ENCODE data around the gene MRPL37. TPM values are rescaled to one million over a fixed set of nuclear protein-coding genes. Genes with fewer than 3 reads are reported as not detected.
"Not testable (repeated sequence)": the region's sequence is repeated elsewhere in the genome, so short reads cannot be mapped to it uniquely, and the experiment has no call there.

MRPL37 gene
- total and polyA plus RNA-seq, 4 donors: 18.2 to 49.9 (median 37.1) TPM

DNA sequence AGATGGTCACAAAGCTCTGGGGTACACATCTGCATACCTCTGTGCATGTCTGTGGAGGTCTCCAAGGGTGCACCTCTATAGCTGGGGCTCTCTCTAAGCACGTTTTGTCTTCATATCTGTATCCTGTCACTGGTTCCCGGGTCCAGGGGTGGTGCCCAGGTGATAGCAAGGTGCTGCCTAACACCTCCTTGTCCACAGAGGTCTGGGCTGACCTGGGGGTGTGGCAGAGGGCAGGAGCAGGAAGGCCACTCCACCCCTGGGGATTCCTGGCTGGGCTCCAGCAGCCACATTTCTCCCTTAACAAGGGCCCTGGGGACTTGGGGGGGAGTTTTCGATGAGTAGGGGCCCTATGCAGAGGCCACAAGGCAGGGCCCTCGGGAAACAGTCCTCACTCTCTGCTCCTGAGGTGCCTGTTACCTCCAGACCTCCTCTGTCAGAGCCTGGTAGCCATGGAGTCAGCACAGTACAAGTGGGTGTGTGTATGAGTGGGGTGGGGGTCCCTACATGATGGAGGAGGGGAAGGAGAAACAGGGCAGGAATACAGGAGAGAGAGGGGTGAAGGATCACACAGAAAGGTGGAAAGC lies 40.1 kb upstream of the MRPL37 start:
- no peaks in the 10 kb centered on the region for H3K36me3 ChIP-seq (ENCODE audit: control insufficient read depth in 1 of 2, insufficient read depth in 2 of 2, low read length in 1 of 2)
- intact Hi-C loops (cut with DNase I): no loop called here
- H3K27me3 ChIP-seq (ENCODE audit: control insufficient read depth in 1 of 2, insufficient read depth in 2 of 2, low read length in 1 of 2): no peaks in the 10 kb centered on the region
- no peak overlapping the region for H3K4me3 ChIP-seq (ENCODE audit: low read length in 2 of 2)
- WGBS, 2 donors: 84 to 86% methylated on average over 4 of the region's 4 CpGs
- DNase-seq (peak in 1 of 2 donors; percentile 25), ATAC-seq (ENCODE audit: low FRiP score) (no peak)
- H3K9me3 ChIP-seq (ENCODE audit: control insufficient read depth, low read length): no peaks in the 10 kb centered on the region
- no peaks in the 10 kb centered on the region for H3K4me1 ChIP-seq (ENCODE audit: control insufficient read depth in 1 of 2, insufficient read depth in 2 of 2, low read length in 2 of 2)
- H3K27ac ChIP-seq (ENCODE audit: low read depth in 1 of 2, low read length in 2 of 2): no peak overlapping the region

DNA sequence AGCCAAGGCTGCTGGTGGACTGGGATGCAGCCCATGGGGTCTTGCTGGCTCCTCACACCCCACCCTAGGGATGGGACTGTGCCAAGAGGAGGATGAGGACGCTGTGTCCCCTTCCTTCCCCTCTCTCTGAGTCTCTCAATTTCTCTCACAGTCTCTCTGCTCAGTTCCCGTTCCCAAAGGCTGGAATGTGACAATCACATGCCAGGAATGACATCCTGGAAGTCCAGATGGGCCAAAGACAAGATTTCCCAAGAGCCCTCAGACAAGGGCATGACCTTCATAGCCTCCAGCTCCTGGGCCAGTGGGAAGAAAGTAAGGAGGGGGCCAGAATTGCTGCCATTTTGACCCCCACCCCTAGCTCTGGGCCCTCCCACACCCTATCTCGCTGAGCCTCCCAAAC lies 39.6 kb upstream of the MRPL37 start:
- WGBS, 2 donors: 65 to 70% methylated on average over 3 of the region's 3 CpGs
- no peaks in the 10 kb centered on the region for H3K27me3 ChIP-seq (ENCODE audit: control insufficient read depth in 1 of 2, insufficient read depth in 2 of 2, low read length in 1 of 2)
- no peaks in the 10 kb centered on the region for H3K36me3 ChIP-seq (ENCODE audit: control insufficient read depth in 1 of 2, insufficient read depth in 2 of 2, low read length in 1 of 2)
- no peaks in the 10 kb centered on the region for H3K4me1 ChIP-seq (ENCODE audit: control insufficient read depth in 1 of 2, insufficient read depth in 2 of 2, low read length in 2 of 2)
- no peak for ATAC-seq (ENCODE audit: low FRiP score)
- H3K27ac ChIP-seq (ENCODE audit: low read depth in 1 of 2, low read length in 2 of 2): no peak overlapping the region
- no peaks in the 10 kb centered on the region for H3K9me3 ChIP-seq (ENCODE audit: control insufficient read depth, low read length)
- no peak overlapping the region for H3K4me3 ChIP-seq (ENCODE audit: low read length in 2 of 2)
- no peak for DNase-seq
- intact Hi-C loops (cut with DNase I): no loop called here

DNA sequence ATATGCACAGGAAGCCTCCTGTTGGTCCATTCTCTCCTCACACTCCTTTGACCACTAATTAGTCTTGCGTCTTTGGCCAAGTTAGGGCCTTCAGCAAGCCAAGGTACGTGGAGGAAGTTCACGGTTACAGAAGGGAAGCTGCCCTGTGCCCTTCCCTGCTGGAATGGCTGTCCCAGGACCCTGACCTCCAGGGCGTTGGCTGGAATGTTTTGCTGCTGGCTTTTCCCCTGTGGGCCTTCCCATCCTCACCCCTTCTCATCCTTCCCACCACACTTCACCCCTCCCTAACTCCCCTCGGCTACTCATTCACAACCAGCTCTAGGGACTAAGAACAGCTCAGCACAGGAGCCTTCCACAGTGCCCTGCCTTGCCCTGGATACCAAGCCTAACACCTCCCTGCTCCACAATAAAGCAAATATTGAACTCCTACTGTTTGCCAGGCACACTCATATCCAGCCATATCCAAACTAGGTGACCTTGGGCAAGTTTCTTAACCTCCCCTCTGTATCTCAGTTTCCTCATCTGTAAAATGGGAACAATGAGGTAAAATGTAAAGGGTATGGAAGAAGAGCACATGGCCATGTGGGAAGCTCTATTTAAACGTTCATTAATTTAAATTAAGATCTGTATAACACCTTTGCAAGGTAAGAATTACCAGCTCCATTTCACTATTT lies 38.3 kb upstream of the MRPL37 start:
- Histone ChIP-seq H3K27me3 (ENCODE audit: control insufficient read depth in 1 of 2, insufficient read depth in 2 of 2, low read length in 1 of 2) (no peaks in the 10 kb centered on the region), H3K36me3 (ENCODE audit: control insufficient read depth in 1 of 2, insufficient read depth in 2 of 2, low read length in 1 of 2) (no peaks in the 10 kb centered on the region), H3K9me3 (ENCODE audit: control insufficient read depth, low read length) (no peaks in the 10 kb centered on the region), H3K4me1 (ENCODE audit: control insufficient read depth in 1 of 2, insufficient read depth in 2 of 2, low read length in 2 of 2) (no peaks in the 10 kb centered on the region), H3K27ac (ENCODE audit: low read depth in 1 of 2, low read length in 2 of 2) (no peak overlapping the region), H3K4me3 (ENCODE audit: low read length in 2 of 2) (no peak overlapping the region)
- 88 to 89% methylated on average over 6 of the region's 6 CpGs for WGBS, 2 donors
- ATAC-seq (ENCODE audit: low FRiP score): no peak
- intact Hi-C loops (cut with DNase I): no loop called here
- no peak for DNase-seq

DNA sequence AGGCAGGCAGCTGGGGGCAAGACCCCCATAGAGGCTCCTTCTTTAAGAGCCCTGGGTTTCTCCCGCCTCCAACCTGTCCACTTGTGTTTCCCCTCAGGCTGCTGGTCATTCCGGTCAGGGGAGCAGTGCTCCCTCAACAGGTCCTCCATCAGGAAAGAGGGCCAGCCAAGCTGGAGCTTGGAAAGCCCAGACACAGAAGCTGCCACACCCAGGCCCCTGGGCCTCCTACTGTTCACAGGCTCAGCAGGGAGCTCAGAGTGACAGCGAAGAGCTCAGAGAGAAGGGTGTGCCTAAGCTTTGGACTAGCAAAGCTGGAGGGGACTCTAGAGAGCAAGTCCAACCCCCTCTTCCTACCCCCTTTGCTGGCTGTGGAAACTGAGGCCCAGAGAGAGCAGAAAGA lies 36.9 kb upstream of the MRPL37 start:
- Histone ChIP-seq H3K27ac (ENCODE audit: low read depth in 1 of 2, low read length in 2 of 2) (no peak overlapping the region), H3K27me3 (ENCODE audit: control insufficient read depth in 1 of 2, insufficient read depth in 2 of 2, low read length in 1 of 2) (no peaks in the 10 kb centered on the region), H3K4me1 (ENCODE audit: control insufficient read depth in 1 of 2, insufficient read depth in 2 of 2, low read length in 2 of 2) (no peaks in the 10 kb centered on the region), H3K4me3 (ENCODE audit: low read length in 2 of 2) (no peak overlapping the region), H3K9me3 (ENCODE audit: control insufficient read depth, low read length) (no peaks in the 10 kb centered on the region), H3K36me3 (ENCODE audit: control insufficient read depth in 1 of 2, insufficient read depth in 2 of 2, low read length in 1 of 2) (no peaks in the 10 kb centered on the region)
- WGBS, 2 donors: 95 to 96% methylated on average over 3 of the region's 3 CpGs
- no peak for ATAC-seq (ENCODE audit: low FRiP score)
- intact Hi-C loops (cut with DNase I): no loop called here
- DNase-seq: no peak

DNA sequence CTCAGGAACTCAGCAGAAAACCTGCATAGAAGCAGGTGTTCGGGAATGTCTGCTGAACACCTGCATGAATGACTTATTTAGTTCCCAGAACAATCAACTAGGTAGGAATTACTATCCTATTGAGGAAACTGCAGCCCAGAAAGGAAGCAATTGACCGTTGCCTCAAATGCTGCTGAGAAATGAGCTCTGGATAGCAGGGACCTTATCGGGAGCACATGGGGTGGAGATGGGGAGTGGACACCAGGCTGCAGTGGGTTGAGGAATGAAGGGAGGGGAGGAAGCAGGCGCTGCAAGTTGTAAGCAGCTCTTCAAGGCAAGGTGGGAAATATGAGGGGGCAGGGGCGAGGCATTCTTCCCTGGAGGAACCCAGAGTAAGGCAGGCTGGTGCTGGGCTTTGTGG lies 36.4 kb upstream of the MRPL37 start:
- intact Hi-C loops (cut with DNase I): no loop called here
- Histone ChIP-seq H3K27me3 (ENCODE audit: control insufficient read depth in 1 of 2, insufficient read depth in 2 of 2, low read length in 1 of 2) (no peaks in the 10 kb centered on the region), H3K4me3 (ENCODE audit: low read length in 2 of 2) (no peak overlapping the region), H3K36me3 (ENCODE audit: control insufficient read depth in 1 of 2, insufficient read depth in 2 of 2, low read length in 1 of 2) (no peaks in the 10 kb centered on the region), H3K9me3 (ENCODE audit: control insufficient read depth, low read length) (no peaks in the 10 kb centered on the region), H3K4me1 (ENCODE audit: control insufficient read depth in 1 of 2, insufficient read depth in 2 of 2, low read length in 2 of 2) (no peaks in the 10 kb centered on the region), H3K27ac (ENCODE audit: low read depth in 1 of 2, low read length in 2 of 2) (no peak overlapping the region)
- DNase-seq (no peak), ATAC-seq (ENCODE audit: low FRiP score) (no peak)
- 82 to 87% methylated on average over 5 of the region's 5 CpGs for WGBS, 2 donors

DNA sequence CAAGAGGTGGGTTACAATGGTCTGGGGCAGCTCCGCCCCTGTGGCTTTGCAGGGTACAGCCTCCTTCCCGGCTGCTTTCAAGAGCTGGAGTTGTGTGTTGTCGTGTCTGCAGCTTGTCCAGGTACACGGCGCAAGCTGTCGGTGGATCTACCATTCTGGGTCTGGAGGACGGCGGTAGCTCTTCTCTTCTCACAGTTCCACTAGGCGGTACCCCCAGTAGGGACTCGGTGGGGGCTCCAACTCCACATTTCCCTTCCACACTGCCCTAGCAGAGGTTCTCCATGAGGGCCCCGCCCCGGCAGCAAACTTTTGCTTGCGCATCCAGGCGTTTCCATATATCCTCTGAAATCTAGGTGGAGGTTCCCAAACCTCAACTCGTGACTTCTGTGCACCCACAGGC lies 34.8 kb upstream of the MRPL37 start:
- no peak overlapping the region for H3K27ac ChIP-seq (ENCODE audit: low read depth in 1 of 2, low read length in 2 of 2)
- WGBS, 2 donors: 92 to 93% methylated on average over 15 of the region's 15 CpGs
- ATAC-seq (ENCODE audit: low FRiP score) (no peak), DNase-seq (no peak)
- H3K9me3 ChIP-seq (ENCODE audit: control insufficient read depth, low read length): no peaks in the 10 kb centered on the region
- H3K27me3 ChIP-seq (ENCODE audit: control insufficient read depth in 1 of 2, insufficient read depth in 2 of 2, low read length in 1 of 2): no peaks in the 10 kb centered on the region
- intact Hi-C loops (cut with DNase I): no loop called here
- H3K36me3 ChIP-seq (ENCODE audit: control insufficient read depth in 1 of 2, insufficient read depth in 2 of 2, low read length in 1 of 2): no peaks in the 10 kb centered on the region
- no peak overlapping the region for H3K4me3 ChIP-seq (ENCODE audit: low read length in 2 of 2)
- H3K4me1 ChIP-seq (ENCODE audit: control insufficient read depth in 1 of 2, insufficient read depth in 2 of 2, low read length in 2 of 2): no peaks in the 10 kb centered on the region

DNA sequence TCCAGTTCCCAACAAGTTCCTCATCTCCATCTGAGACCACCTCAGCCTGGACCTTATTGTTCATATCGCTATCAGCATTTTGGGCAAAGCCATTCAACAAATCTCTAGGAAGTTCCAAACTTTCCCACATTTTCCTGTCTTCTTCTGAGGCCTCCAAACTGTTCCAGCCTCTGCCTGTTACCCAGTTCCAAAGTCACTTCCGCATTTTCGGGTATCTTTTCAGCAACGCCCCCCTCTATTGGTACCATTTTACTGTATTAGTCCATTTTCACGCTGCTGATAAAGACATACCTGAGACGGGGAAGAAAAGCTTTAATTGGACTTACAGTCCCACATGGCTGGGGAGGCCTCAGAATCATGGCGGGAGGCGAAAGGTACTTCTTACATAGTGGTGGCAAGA lies 33.6 kb upstream of the MRPL37 start:
- H3K9me3 ChIP-seq (ENCODE audit: control insufficient read depth, low read length); H3K4me3 ChIP-seq (ENCODE audit: low read length in 2 of 2); H3K27me3 ChIP-seq (ENCODE audit: control insufficient read depth in 1 of 2, insufficient read depth in 2 of 2, low read length in 1 of 2); ATAC-seq (ENCODE audit: low FRiP score); H3K4me1 ChIP-seq (ENCODE audit: control insufficient read depth in 1 of 2, insufficient read depth in 2 of 2, low read length in 2 of 2); DNase-seq; H3K36me3 ChIP-seq (ENCODE audit: control insufficient read depth in 1 of 2, insufficient read depth in 2 of 2, low read length in 1 of 2); intact Hi-C loops (cut with DNase I); H3K27ac ChIP-seq (ENCODE audit: low read depth in 1 of 2, low read length in 2 of 2): not testable (repeated sequence)
- 94 to 96% methylated on average over 8 of the region's 8 CpGs for WGBS, 2 donors

DNA sequence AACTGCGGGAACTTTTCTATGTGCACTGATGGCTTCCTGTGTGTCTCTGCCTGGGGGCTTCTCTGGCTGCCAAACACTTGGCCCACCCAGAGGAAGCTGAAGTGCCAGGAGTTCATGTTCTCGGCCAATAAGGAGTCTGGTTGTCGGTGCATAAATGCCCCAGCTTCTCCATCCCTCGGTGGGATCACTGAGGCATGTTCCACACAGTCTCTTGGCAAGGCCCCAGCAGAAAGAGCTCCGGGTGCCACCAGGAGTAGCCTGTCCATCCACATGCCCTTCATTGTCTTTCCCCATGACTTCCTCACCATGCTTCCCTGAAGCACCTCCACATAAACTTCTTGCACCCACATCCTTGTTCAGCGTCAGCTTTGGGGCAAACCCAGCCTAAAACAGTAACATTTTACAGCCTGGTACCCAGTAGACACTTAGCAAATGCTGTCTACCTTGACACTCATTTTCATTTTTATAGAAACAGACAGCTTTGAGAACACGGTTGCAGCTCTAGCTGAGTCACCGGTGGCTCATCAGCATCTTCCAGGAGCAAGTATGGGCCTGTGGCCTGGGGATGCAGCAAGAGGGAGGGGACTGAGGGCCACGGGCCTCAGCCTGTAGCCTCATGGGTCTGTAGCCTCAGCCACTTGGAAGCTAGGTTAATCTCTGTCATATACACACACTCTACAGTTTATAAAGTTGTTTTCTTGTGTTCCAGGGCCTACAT lies 32.4 kb upstream of the MRPL37 start:
- Histone ChIP-seq H3K4me3 (ENCODE audit: low read length in 2 of 2) (no peak overlapping the region), H3K4me1 (ENCODE audit: control insufficient read depth in 1 of 2, insufficient read depth in 2 of 2, low read length in 2 of 2) (no peaks in the 10 kb centered on the region), H3K27me3 (ENCODE audit: control insufficient read depth in 1 of 2, insufficient read depth in 2 of 2, low read length in 1 of 2) (no peaks in the 10 kb centered on the region), H3K9me3 (ENCODE audit: control insufficient read depth, low read length) (no peaks in the 10 kb centered on the region), H3K36me3 (ENCODE audit: control insufficient read depth in 1 of 2, insufficient read depth in 2 of 2, low read length in 1 of 2) (no peaks in the 10 kb centered on the region), H3K27ac (ENCODE audit: low read depth in 1 of 2, low read length in 2 of 2) (no peak overlapping the region)
- ATAC-seq (ENCODE audit: low FRiP score) (no peak), DNase-seq (no peak)
- 85 to 90% methylated on average over 9 of the region's 9 CpGs for WGBS, 2 donors
- intact Hi-C loops (cut with DNase I): no loop called here

All from aorta (tissue), 5 donors.